KMS-11 (cell line): ENCODE results near the gene C5orf15.

Experiments
- H2AFZ ChIP-seq: fragments of 200-600 bp; sonication (generic); 2 replicates; pipeline ENCODE4 v1.6.1; 2016; ENCODE audit warnings: antibody characterized with exemption, mixed run types, low read depth
- H3K27ac ChIP-seq: fragments of 200-600 bp; sonication (generic); 2 replicates; pipeline ENCODE4 v1.6.1; 2016; ENCODE audit warnings: mild to moderate bottlenecking, mixed run types
- H3K27me3 ChIP-seq: fragments of 200-600 bp; sonication (generic); 2 replicates; pipeline ENCODE4 v1.6.1; 2017; ENCODE audit warnings: mild to moderate bottlenecking, low read depth, mixed run types, moderate library complexity; ENCODE audit not compliant: insufficient read depth
- H3K36me3 ChIP-seq: fragments of 200-600 bp; sonication (generic); 2 replicates; pipeline ENCODE4 v1.6.1; 2017; ENCODE audit warnings: mild to moderate bottlenecking, mixed run types; ENCODE audit not compliant: insufficient read depth
- H3K4me1 ChIP-seq: fragments of 200-600 bp; sonication (generic); 2 replicates; pipeline ENCODE4 v1.6.1; 2016; ENCODE audit warnings: mild to moderate bottlenecking, low read depth, mixed run types; ENCODE audit not compliant: poor library complexity, severe bottlenecking
- H3K4me2 ChIP-seq: fragments of 200-600 bp; sonication (generic); 2 replicates; pipeline ENCODE4 v1.7.0; 2016; ENCODE audit warnings: mild to moderate bottlenecking, mixed run types
- H3K4me3 ChIP-seq: fragments of 200-600 bp; sonication (generic); IDR thresholded peaks from 2 replicates; pipeline ENCODE4 v1.6.1; 2017; ENCODE audit warnings: low read depth, low read length, mixed read lengths; ENCODE audit not compliant: insufficient read depth
- H3K79me2 ChIP-seq: fragments of 200-600 bp; sonication (generic); 2 replicates; pipeline ENCODE4 v1.6.1; 2016; ENCODE audit warnings: low read depth, mixed run types; ENCODE audit not compliant: insufficient read depth
- H3K9ac ChIP-seq: fragments of 200-600 bp; sonication (generic); 2 replicates; pipeline ENCODE4 v1.6.1; 2016; ENCODE audit warnings: mild to moderate bottlenecking, mixed run types
- H4K20me1 ChIP-seq: fragments of 200-600 bp; sonication (generic); 2 replicates; pipeline ENCODE4 v1.6.1; 2016; ENCODE audit warnings: mild to moderate bottlenecking, mixed run types; ENCODE audit not compliant: insufficient read depth
- CTCF ChIP-seq: fragments of 200-600 bp; sonication (generic); conservative IDR thresholded peaks from 2 replicates; pipeline ENCODE4 v1.6.1; 2017; ENCODE audit warnings: low read depth, mild to moderate bottlenecking, antibody characterized with exemption, low read length, moderate library complexity, mixed read lengths

C5orf15 gene

DNA sequence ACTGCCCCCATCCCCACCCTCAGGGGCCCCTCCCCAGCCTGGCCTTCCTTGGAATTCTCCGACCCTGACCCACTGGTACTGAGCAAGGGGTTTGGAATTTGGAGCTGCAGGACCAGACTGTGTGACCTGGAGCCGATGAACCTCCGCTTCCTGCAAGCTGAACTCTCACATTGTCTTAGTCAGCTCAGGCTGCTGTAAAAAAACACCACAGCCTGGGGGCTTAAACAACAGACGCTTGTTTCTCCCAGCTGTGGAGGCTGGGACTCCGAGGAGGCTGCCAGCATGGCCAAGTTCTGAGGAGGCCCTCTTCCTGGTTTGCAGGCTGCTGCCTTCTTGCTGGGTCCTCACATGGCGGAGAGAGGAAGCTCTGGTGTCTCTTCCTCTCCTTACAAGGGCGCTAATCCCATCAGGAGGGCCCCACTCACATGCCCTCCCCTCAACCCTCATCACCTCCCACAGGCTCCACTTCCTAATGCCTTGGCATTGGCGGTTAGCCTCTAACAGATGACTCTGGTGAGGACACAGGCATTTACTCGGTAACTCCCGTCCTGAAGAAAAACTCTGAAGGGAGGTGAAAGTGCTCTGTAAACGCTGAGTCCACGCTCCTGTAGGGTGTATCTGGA is 42.4 kb downstream of the C5orf15 start:
- Histone ChIP-seq H3K4me2 (no peak overlapping the region), H3K27me3 (no peaks in the 10 kb centered on the region), H2AFZ (no peak overlapping the region), H3K4me3 (no peak overlapping the region), H3K9ac (no peak overlapping the region), H3K79me2 (no peaks in the 10 kb centered on the region), H3K4me1 (peaks cover 4% of the 10 kb centered on the region), H3K36me3 (no peaks in the 10 kb centered on the region), H3K27ac (no peak overlapping the region), H4K20me1 (no peaks in the 10 kb centered on the region)
- no peak for TF ChIP-seq CTCF

DNA sequence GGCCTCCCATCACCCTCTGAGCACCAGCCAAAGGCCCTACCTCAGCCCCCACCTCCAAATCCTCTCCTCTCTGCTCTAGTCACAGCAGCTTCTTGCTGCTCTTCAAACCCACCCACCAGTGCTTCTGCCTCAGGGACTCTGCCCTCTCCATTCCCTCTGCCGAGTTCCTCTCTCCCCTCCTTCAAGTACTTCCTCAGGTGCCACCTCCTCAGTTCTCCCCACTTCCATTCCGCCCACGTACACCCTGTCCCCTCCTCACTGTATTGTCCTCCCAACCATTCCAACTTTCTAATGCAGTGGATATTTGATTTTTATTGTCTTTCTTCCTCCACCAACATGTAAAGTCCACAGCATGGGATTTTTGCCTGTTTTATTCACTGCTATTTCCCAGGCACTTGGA is 43.2 kb downstream of the C5orf15 start:
- no peaks in the 10 kb centered on the region for H3K27me3 ChIP-seq
- peaks cover 4% of the 10 kb centered on the region for H3K4me1 ChIP-seq
- no peak overlapping the region for H2AFZ ChIP-seq
- H3K36me3 ChIP-seq, result no peaks in the 10 kb centered on the region
- H3K4me2 ChIP-seq, result no peak overlapping the region
- H3K4me3 ChIP-seq, result no peak overlapping the region
- no peak for TF ChIP-seq CTCF
- no peaks in the 10 kb centered on the region for H4K20me1 ChIP-seq
- no peak overlapping the region for H3K27ac ChIP-seq
- H3K9ac ChIP-seq, result no peak overlapping the region
- H3K79me2 ChIP-seq, result no peaks in the 10 kb centered on the region

DNA sequence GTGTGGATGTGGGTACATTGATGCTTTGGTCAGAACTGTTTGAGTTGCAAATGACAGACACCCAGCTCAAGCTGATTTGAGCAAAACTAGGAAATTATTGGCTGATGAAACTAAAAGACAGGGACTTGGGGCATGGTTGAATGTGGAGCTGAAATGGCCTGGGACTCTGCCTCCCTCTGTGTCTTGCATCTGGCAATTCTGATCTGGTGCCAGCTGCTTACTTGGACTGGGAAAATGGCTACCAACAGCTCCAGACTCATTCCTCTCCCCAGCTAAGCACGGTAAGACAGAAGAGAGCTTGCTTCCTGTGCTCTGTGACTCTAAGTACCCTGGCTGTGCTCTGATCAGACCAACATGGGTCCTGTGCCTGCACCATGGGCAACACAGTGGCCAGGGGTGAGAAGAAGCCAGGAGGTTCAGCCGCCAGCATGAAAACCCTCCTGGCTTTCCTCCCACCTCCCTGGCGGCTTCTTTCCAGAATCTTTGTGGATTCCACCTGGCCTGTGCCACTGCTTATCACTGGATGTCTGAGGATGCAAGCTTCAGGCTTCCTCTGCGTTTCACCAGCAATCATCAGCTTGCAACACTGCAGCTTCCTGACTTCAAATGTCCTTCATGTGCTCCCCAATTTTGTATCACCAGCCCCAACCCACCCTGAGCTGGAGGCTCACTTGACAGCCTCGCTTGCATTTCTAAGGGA is 44.1 kb downstream of the C5orf15 start:
- TF ChIP-seq CTCF, result no peak
- no peak overlapping the region for H3K9ac ChIP-seq

GRCh38 chr5:133921979-133922378 is 46.4 kb downstream of the C5orf15 start:
- Histone ChIP-seq H3K4me2 (no peak overlapping the region), H3K79me2 (no peaks in the 10 kb centered on the region), H3K27ac (no peak overlapping the region), H3K9ac (no peak overlapping the region), H3K4me1 (no peaks in the 10 kb centered on the region), H3K36me3 (no peaks in the 10 kb centered on the region), H3K27me3 (no peaks in the 10 kb centered on the region), H3K4me3 (no peak overlapping the region), H4K20me1 (no peaks in the 10 kb centered on the region), H2AFZ (no peak overlapping the region)
- TF ChIP-seq CTCF, result no peak

More for the DNA sequence above, 44.1 kb downstream of the C5orf15 start:
- Histone ChIP-seq H3K27me3 (no peaks in the 10 kb centered on the region), H3K4me3 (no peak overlapping the region), H3K79me2 (no peaks in the 10 kb centered on the region), H2AFZ (no peak overlapping the region), H3K4me1 (peaks cover 4% of the 10 kb centered on the region), H3K4me2 (no peak overlapping the region), H4K20me1 (no peaks in the 10 kb centered on the region), H3K36me3 (no peaks in the 10 kb centered on the region), H3K27ac (no peak overlapping the region)
